Stimulated activated CD4-positive, alpha-beta T cell treated with anti-CD3 and anti-CD28 coated beads, Interleukin-1b, Interleukin-23, amount 100 ng/mL, for 48 hours (primary cell): ENCODE measurements around the gene ZFP64.
A peak's percentile ranks its signal among the peaks of the same experiment; 100 is the strongest.
"Not testable (repeated sequence)": the region's sequence is repeated elsewhere in the genome, so short reads cannot be mapped to it uniquely, and the experiment has no call there.

Experiments
- DNase-seq: peaks from one replicate; pipeline ENCODE4 v3.0.0-alpha.2; 2020

The ZFP64 gene

GRCh38 chr20:52201395-52201794 is 9.8 kb upstream of the ZFP64 start:
- DNase-seq = no peak

- DNase-seq = no peak
Measured at GRCh38 chr20:52200870-52201269, 9.3 kb upstream of the ZFP64 start.

GRCh38 chr20:52196845-52197244 is 5.3 kb upstream of the ZFP64 start:
- no peak for DNase-seq

GRCh38 chr20:52193886-52194545 is 2.4 kb upstream of the ZFP64 start:
- DNase-seq = no peak

GRCh38 chr20:52193133-52193532 is 1.6 kb upstream of the ZFP64 start:
- no peak for DNase-seq

GRCh38 chr20:52192719-52193007 is 1.1 kb upstream of the ZFP64 start:
- DNase-seq = not testable (repeated sequence)

GRCh38 chr20:52191916-52192718 is 538 bp upstream of the ZFP64 start:
- DNase-seq = peak; percentile 47

GRCh38 chr20:52190437-52191131 is 995 bp downstream of the ZFP64 start:
- DNase-seq = peak; percentile 44

GRCh38 chr20:52181766-52182165 is 9.8 kb downstream of the ZFP64 start:
- DNase-seq = no peak

GRCh38 chr20:52180180-52180840 is 11.3 kb downstream of the ZFP64 start:
- no peak for DNase-seq

- DNase-seq = peak; percentile 34
Measured at GRCh38 chr20:52179331-52180179, 12.0 kb downstream of the ZFP64 start.

- no peak for DNase-seq
Measured at GRCh38 chr20:52178691-52179090, 12.9 kb downstream of the ZFP64 start.

GRCh38 chr20:52175840-52176239 is 15.7 kb downstream of the ZFP64 start:
- no peak for DNase-seq

GRCh38 chr20:52172392-52173047 is 19.1 kb downstream of the ZFP64 start:
- no peak for DNase-seq

- DNase-seq = no peak
Measured at GRCh38 chr20:52171025-52171424, 20.6 kb downstream of the ZFP64 start.

- no peak for DNase-seq
Measured at GRCh38 chr20:52168116-52168515, 23.5 kb downstream of the ZFP64 start.

GRCh38 chr20:52167232-52167840 is 24.2 kb downstream of the ZFP64 start:
- no peak for DNase-seq

- DNase-seq = no peak
Measured at GRCh38 chr20:52166150-52166549, 25.4 kb downstream of the ZFP64 start.

- no peak for DNase-seq
Measured at GRCh38 chr20:52160621-52161204, 30.9 kb downstream of the ZFP64 start.

- no peak for DNase-seq
Measured at GRCh38 chr20:52160049-52160570, 31.5 kb downstream of the ZFP64 start.

- no peak for DNase-seq
Measured at GRCh38 chr20:52154575-52154974, 37.0 kb downstream of the ZFP64 start.
